IMR-90 (cell line): ENCODE data around the gene RAB34. TPM values are rescaled to one million over a fixed set of nuclear protein-coding genes. Genes with fewer than 3 reads are reported as not detected.

Experiments used
- ATAC-seq: fragments of 200-7000 bp; cut with Tn5 transposase; 2 replicates; pipeline ENCODE4 v1.9.1; 2020; ENCODE audit warnings: low read depth, mild to moderate bottlenecking, moderate library complexity
- BruUV-seq: library from RNA; stranded (reverse); fragments of 400-500 nt; replicated peaks from 2 replicates; lab custom pipeline; 2021; lab: Mats Ljungman, UMichigan
- CTCF ChIA-PET: fragments of 300-600 bp; formaldehyde crosslinking; extraction: SDS; loops from one replicate; lab custom pipeline; 2021; ENCODE audit warnings: antibody characterized with exemption; lab: Yijun Ruan, JAX
- POLR2A ChIA-PET: fragments of 300-600 bp; sonication (Branson Sonifier 250); formaldehyde crosslinking; loops from one replicate; lab custom pipeline; 2022; ENCODE audit warnings: antibody characterized with exemption; ENCODE audit not compliant: unreplicated experiment; lab: Charles Lee
- DNase-seq: peaks from one replicate; pipeline ENCODE4 v3.0.0; 2013
- H2AFZ ChIP-seq: replicated peaks from 2 replicates; pipeline ENCODE3; 2013; ENCODE audit warnings: low read length, mild to moderate bottlenecking; ENCODE audit not compliant: poor library complexity
- H2AK5ac ChIP-seq: 2 replicates; pipeline ENCODE4 v1.6.1; 2013; ENCODE audit warnings: low read depth, low read length, inconsistent platforms
- H2AK9ac ChIP-seq: replicated peaks from 2 replicates; pipeline ENCODE3; 2013; ENCODE audit warnings: mild to moderate bottlenecking, low read depth, low read length, moderate library complexity; ENCODE audit not compliant: poor library complexity
- H2BK120ac ChIP-seq: 2 replicates; pipeline ENCODE4 v1.6.1; 2013; ENCODE audit warnings: low read depth, low read length, inconsistent platforms
- H2BK15ac ChIP-seq: 3 replicates; pipeline ENCODE4 v1.6.1; 2013; ENCODE audit warnings: low read depth, low read length, inconsistent platforms
- H2BK20ac ChIP-seq: 2 replicates; pipeline ENCODE4 v1.6.1; 2013; ENCODE audit warnings: low read depth, mild to moderate bottlenecking, inconsistent platforms, low read length, moderate library complexity
- H2BK5ac ChIP-seq: 2 replicates; pipeline ENCODE4 v1.6.1; 2013; ENCODE audit warnings: mild to moderate bottlenecking, low read depth, low read length, inconsistent platforms; ENCODE audit not compliant: poor library complexity, severe bottlenecking
- H3K14ac ChIP-seq: replicated peaks from 2 replicates; pipeline ENCODE4 v1.6.1; 2013; ENCODE audit warnings: low read depth, low read length, inconsistent platforms
- H3K18ac ChIP-seq: 2 replicates; pipeline ENCODE4 v1.6.1; 2013; ENCODE audit warnings: low read depth, low read length, control low read depth
- H3K23ac ChIP-seq: 2 replicates; pipeline ENCODE4 v1.6.1; 2013; ENCODE audit warnings: low read depth, low read length, inconsistent platforms
- H3K27ac ChIP-seq: 2 replicates; pipeline ENCODE4 v1.5.1; 2013; ENCODE audit warnings: mild to moderate bottlenecking, control low read depth, low read length; ENCODE audit not compliant: insufficient read depth
- H3K27me3 ChIP-seq: 2 replicates; pipeline ENCODE4 v1.6.1; 2013; ENCODE audit warnings: low read length; ENCODE audit not compliant: control insufficient read depth, insufficient read depth
- H3K36me3 ChIP-seq: 2 replicates; pipeline ENCODE4 v1.6.1; 2013; ENCODE audit warnings: low read length, mixed read lengths; ENCODE audit not compliant: control insufficient read depth, insufficient read depth
- H3K4ac ChIP-seq: 2 replicates; pipeline ENCODE4 v1.6.1; 2013; ENCODE audit warnings: low read depth, low read length, inconsistent platforms
- H3K4me1 ChIP-seq: 2 replicates; pipeline ENCODE4 v1.6.1; 2013; ENCODE audit warnings: low read length, mixed read lengths; ENCODE audit not compliant: control insufficient read depth, insufficient read depth
- H3K4me2 ChIP-seq: 2 replicates; pipeline ENCODE4 v1.6.1; 2013; ENCODE audit warnings: low read depth, mild to moderate bottlenecking, control low read depth, low read length, moderate library complexity
- H3K4me3 ChIP-seq: 2 replicates; pipeline ENCODE4 v1.5.1; 2013; ENCODE audit warnings: low read depth, mild to moderate bottlenecking, control low read depth, low read length, moderate library complexity; ENCODE audit not compliant: insufficient read depth
- H3K56ac ChIP-seq: 2 replicates; pipeline ENCODE4 v1.6.1; 2013; ENCODE audit warnings: low read length, inconsistent platforms; ENCODE audit not compliant: insufficient read depth; ENCODE audit errors: extremely low read depth
- H3K79me1 ChIP-seq, 2 experiments: 2 replicates each; pipeline ENCODE4 v1.6.1; 2013; ENCODE audit warnings: low read length in 2 of 2, inconsistent platforms in 1 of 2, low read depth in 1 of 2
- H3K9ac ChIP-seq: 2 replicates; pipeline ENCODE4 v1.6.1; 2013; ENCODE audit warnings: low read depth, low read length, control low read depth
- H3K9me1 ChIP-seq: 2 replicates; pipeline ENCODE4 v1.6.1; 2013; ENCODE audit warnings: low read length, inconsistent platforms; ENCODE audit not compliant: insufficient read depth
- H3K9me3 ChIP-seq: 2 replicates; pipeline ENCODE4 v1.6.1; 2013; ENCODE audit warnings: low read length; ENCODE audit not compliant: control insufficient read depth, insufficient read depth
- H4K20me1 ChIP-seq: 2 replicates; pipeline ENCODE4 v1.6.1; 2013; ENCODE audit warnings: low read length, inconsistent platforms; ENCODE audit not compliant: insufficient read depth
- H4K5ac ChIP-seq: 2 replicates; pipeline ENCODE4 v1.6.1; 2013; ENCODE audit warnings: mild to moderate bottlenecking, low read depth, low read length, control low read depth
- H4K8ac ChIP-seq, 2 experiments: 2 replicates each; pipeline ENCODE4 v1.6.1; 2013; ENCODE audit warnings: low read depth in 2 of 2, low read length in 2 of 2, control low read depth in 1 of 2, inconsistent platforms in 1 of 2
- H4K91ac ChIP-seq: 2 replicates; pipeline ENCODE4 v1.6.1; 2013; ENCODE audit warnings: low read depth, low read length, inconsistent platforms; ENCODE audit not compliant: insufficient read depth
- BHLHE40 ChIP-seq: fragments of 150-350 bp; IDR thresholded peaks from 2 replicates; pipeline ENCODE4 v1.6.1; 2016; ENCODE audit warnings: mild to moderate bottlenecking, low read depth, low read length
- CHD1 ChIP-seq: IDR thresholded peaks from 2 replicates; pipeline ENCODE4 v1.6.1; 2012; ENCODE audit warnings: low read depth, low read length, improper control_type of control experiment
- ELK1 ChIP-seq: fragments of 150-350 bp; IDR thresholded peaks from 2 replicates; pipeline ENCODE4 v1.6.1; 2016; ENCODE audit warnings: low read depth, mild to moderate bottlenecking, low read length, moderate library complexity, borderline replicate concordance
- FOS ChIP-seq: fragments of 150-350 bp; IDR thresholded peaks from 2 replicates; pipeline ENCODE4 v1.6.1; 2016; ENCODE audit warnings: low read depth, low read length
- MAFK ChIP-seq: IDR thresholded peaks from 2 replicates; pipeline ENCODE4 v1.6.1; 2012; ENCODE audit warnings: low read depth, low read length, improper control_type of control experiment
- MXI1 ChIP-seq: IDR thresholded peaks from 2 replicates; pipeline ENCODE4 v1.6.1; 2012; ENCODE audit warnings: low read depth, mild to moderate bottlenecking, low read length, moderate library complexity, borderline replicate concordance
- POLR2A ChIP-seq: IDR thresholded peaks from 2 replicates; pipeline ENCODE4 v1.6.1; 2012; ENCODE audit warnings: mild to moderate bottlenecking, low read depth, low read length
- RAD21 ChIP-seq: IDR thresholded peaks from 2 replicates; pipeline ENCODE4 v1.6.1; 2012; ENCODE audit warnings: low read length, improper control_type of control experiment
- RCOR1 ChIP-seq: IDR thresholded peaks from 2 replicates; pipeline ENCODE4 v1.6.1; 2012; ENCODE audit warnings: mild to moderate bottlenecking, low read length, improper control_type of control experiment; ENCODE audit not compliant: insufficient replicate concordance
- SMC3 ChIP-seq: fragments of 150-350 bp; IDR thresholded peaks from 2 replicates; pipeline ENCODE4 v1.6.1; 2016; ENCODE audit warnings: low read depth, mild to moderate bottlenecking, antibody characterized with exemption, low read length, moderate library complexity
- USF2 ChIP-seq: fragments of 150-350 bp; IDR thresholded peaks from 2 replicates; pipeline ENCODE4 v1.6.1; 2017; ENCODE audit warnings: mild to moderate bottlenecking, antibody characterized with exemption, low read length, low read depth
- WGBS, 2 experiments: methylation state at CpG; one replicate each; pipeline versions ENCODE4 v1.1.5 to v1.1.7; 2013; ENCODE audit warnings: missing lambda C conversion rate in 2 of 2; ENCODE audit not compliant: insufficient read length in 1 of 2; ENCODE audit errors: extremely low coverage in 2 of 2; 5-methylcytosine and 5-hydroxymethylcytosine counted together
- dilution Hi-C: fragments of 300-500 bp; cut with HindIII; formaldehyde crosslinking; loops from one replicate; pipeline ENCODE4 v1.14.3; 2018; ENCODE audit warnings: low sequenced_read_pairs; ENCODE audit not compliant: unreplicated experiment
- in situ Hi-C: fragments of 300-500 bp; cut with MboI; formaldehyde crosslinking; loops from 3 replicates; pipeline ENCODE4 v1.14.3; 2019; ENCODE audit warnings: low sequenced_read_pairs, inconsistent platforms, mixed read lengths
- intact Hi-C: fragments of 100-400 bp; cut with micrococcal nuclease; formaldehyde crosslinking; loops from 2 replicates; pipeline ENCODE4 v1.10.0; 2022
- polyA plus RNA-seq, 3 experiments: library from polyadenylated mRNA; depleted of rRNA; stranded (reverse); fragments of >200 nt; gene quantifications; 2 replicates each; pipeline ENCODE4 v1.2.3, GENCODE V29; 2012; ENCODE audit warnings: low replicate concordance in 1 of 3
- total RNA-seq: library from RNA; depleted of rRNA; stranded (reverse); fragments of >200 nt; gene quantifications from 2 replicates; pipeline ENCODE4 v1.2.3, GENCODE V29; 2012

RAB34 gene
- total and polyA plus RNA-seq, 2 of the 4 experiments (the other 2 are of a cell fraction), result 351 to 387 TPM

- dilution Hi-C loops, result no loop called here
- Histone ChIP-seq H3K27ac (no peak overlapping the region), H4K5ac (no peak overlapping the region), H3K79me1 (peaks cover 0 to 7% of the 10 kb centered on the region in 2 experiments; a peak in 1 of 4 replicates), H2BK15ac (no peak overlapping the region), H3K9me1 (0 out of 2 replicates have a peak, but pooled peaks cover 9% of the 10 kb centered on the region), H3K4me2 (no peak overlapping the region), H2BK5ac (no peak overlapping the region), H4K8ac (no peak overlapping the region), H3K27me3 (no peaks in the 10 kb centered on the region), H4K20me1 (no peaks in the 10 kb centered on the region), H3K14ac (no peak overlapping the region), H3K9ac (no peak overlapping the region), H2AFZ (peak overlapping the region; percentile 43), H2AK5ac (no peak overlapping the region), H3K4me3 (no peak overlapping the region), H4K91ac (no peak overlapping the region), H2AK9ac (no peak overlapping the region), H3K23ac (no peak overlapping the region), H3K4ac (no peak overlapping the region), H3K56ac (no peak overlapping the region), H3K4me1 (0 out of 2 replicates have a peak, but pooled peaks cover 2% of the 10 kb centered on the region), H2BK20ac (no peak overlapping the region), H3K36me3 (no peaks in the 10 kb centered on the region), H3K9me3 (no peaks in the 10 kb centered on the region), H3K18ac (no peak overlapping the region), H2BK120ac (no peak overlapping the region)
- ChIA-PET CTCF (no interaction called here), POLR2A (no interaction called here)
- in situ Hi-C loops, result loop anchor here (10.0 kb wide), 1 partner anchor 367 kb away; no protein-coding TSS in a partner anchor
- intact Hi-C loops, result no loop called here
- no peak for TF ChIP-seq BHLHE40
- TF ChIP-seq RAD21, result no peak
- TF ChIP-seq POLR2A, result no peak
- TF ChIP-seq MXI1, result no peak
- TF ChIP-seq RCOR1, result no peak
- no peak for TF ChIP-seq FOS
- TF ChIP-seq USF2, result no peak
- TF ChIP-seq ELK1, result no peak
- no peak for TF ChIP-seq MAFK
- no peak for TF ChIP-seq SMC3
- TF ChIP-seq CHD1, result no peak
- ATAC-seq (no peak), DNase-seq (no peak)
- BruUV-seq, result no TSS peak
- WGBS, 2 experiments, result no CpG with 5 or more reads among the region's 12 CpGs
Measured at GRCh38 chr17:28737316-28737715, 19.6 kb upstream of the RAB34 start.
